GM18499 (cell line): ENCODE results near the gene KRT4.

Experiments used
- ATAC-seq: cut with Tn5 transposase; IDR thresholded peaks from one replicate; pipeline ENCODE4 v1.9.1; 2021; ENCODE audit warnings: moderate number of reproducible peaks; ENCODE audit not compliant: insufficient read depth, unreplicated experiment

The KRT4 gene

GRCh38 chr12:52837413-52837741 lies 23.5 kb upstream of the KRT4 start:
- ATAC-seq = no peak

GRCh38 chr12:52836491-52837412 lies 22.8 kb upstream of the KRT4 start:
- no peak for ATAC-seq

GRCh38 chr12:52836042-52836466 lies 22.1 kb upstream of the KRT4 start:
- ATAC-seq = no peak

GRCh38 chr12:52835271-52836041 lies 21.5 kb upstream of the KRT4 start:
- no peak for ATAC-seq

GRCh38 chr12:52834727-52835001 lies 20.7 kb upstream of the KRT4 start:
- no peak for ATAC-seq

- ATAC-seq = no peak
Measured at GRCh38 chr12:52833922-52834726, 20.2 kb upstream of the KRT4 start, which contains the start of gene KRT79. KRT79 (minus strand) TSS chr12:52834311; CDS start chr12:52834260, 51 bp downstream.

GRCh38 chr12:52832985-52833905 lies 19.3 kb upstream of the KRT4 start:
- ATAC-seq = no peak

- ATAC-seq = no peak
Measured at GRCh38 chr12:52832451-52832850, 18.5 kb upstream of the KRT4 start.

- no peak for ATAC-seq
Measured at GRCh38 chr12:52831251-52831650, 17.3 kb upstream of the KRT4 start.

- ATAC-seq = no peak
Measured at GRCh38 chr12:52829986-52830770, 16.3 kb upstream of the KRT4 start.

GRCh38 chr12:52828591-52829021 lies 14.7 kb upstream of the KRT4 start:
- ATAC-seq = no peak

- ATAC-seq = no peak
Measured at GRCh38 chr12:52828156-52828555, 14.2 kb upstream of the KRT4 start.

- no peak for ATAC-seq
Measured at GRCh38 chr12:52827499-52828090, 13.7 kb upstream of the KRT4 start.

GRCh38 chr12:52826611-52827498 lies 12.9 kb upstream of the KRT4 start:
- ATAC-seq = no peak

GRCh38 chr12:52825961-52826360 lies 12.0 kb upstream of the KRT4 start:
- ATAC-seq = no peak

- ATAC-seq = no peak
Measured at GRCh38 chr12:52824741-52825410, 11.0 kb upstream of the KRT4 start.
